ENCODE measurements around the gene CACNA2D1.

Gene CACNA2D1

DNA sequence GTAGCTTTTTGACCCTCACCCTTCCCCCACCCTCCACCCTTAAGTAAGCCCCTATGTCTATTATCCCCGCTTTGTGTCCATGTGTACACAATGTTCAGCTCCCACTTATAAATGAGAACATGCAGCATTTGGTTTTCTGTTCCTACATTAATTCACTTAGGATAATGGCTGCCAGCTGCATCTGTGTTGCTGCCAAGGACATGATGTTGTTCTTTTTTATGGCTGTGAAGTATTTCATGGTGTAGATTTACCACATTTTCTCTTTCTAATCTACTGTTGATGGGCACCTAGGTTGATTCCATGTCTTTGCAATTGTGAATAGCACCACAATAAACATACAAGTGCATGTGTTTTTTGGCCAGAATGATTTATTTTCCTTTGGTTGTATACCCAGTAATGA is 232.2 kb downstream of the CACNA2D1 start:
- no peak for DNase-seq

DNA sequence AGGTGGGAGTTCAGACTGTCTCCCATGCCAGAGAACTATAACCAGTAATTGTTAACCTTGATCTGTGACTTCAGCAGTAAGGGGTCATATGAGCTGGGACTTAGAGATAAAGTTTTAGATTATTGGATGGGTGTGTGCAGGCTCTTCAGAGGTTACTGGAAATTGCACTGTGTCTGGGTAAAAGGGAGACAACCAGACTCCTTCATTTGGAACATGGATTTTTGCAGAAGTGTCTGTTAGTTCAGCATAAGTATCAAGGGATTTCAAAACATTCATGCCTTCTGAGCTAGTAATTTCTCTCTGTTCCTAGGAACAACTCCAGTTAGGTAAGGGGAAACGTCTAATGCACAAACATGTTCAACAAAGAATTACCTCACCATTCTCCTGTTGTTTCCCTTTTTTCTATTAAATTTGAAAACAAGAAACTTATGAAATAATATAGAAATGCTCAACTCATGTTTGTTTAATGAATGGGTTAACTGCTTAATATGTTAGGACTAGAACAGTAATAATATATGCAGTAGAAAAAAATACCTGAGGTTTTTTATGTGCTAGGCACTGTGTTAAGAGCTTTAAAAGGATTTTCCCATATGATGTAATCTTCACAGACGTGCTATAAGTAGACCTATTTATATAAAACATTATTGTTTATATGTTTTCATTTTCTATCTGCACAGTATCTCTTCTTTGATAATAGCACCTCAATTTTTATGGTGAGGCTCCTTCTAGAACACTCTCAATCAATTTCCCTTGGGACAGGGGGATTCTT is 233.0 kb downstream of the CACNA2D1 start:
- DNase-seq: no peak

DNA sequence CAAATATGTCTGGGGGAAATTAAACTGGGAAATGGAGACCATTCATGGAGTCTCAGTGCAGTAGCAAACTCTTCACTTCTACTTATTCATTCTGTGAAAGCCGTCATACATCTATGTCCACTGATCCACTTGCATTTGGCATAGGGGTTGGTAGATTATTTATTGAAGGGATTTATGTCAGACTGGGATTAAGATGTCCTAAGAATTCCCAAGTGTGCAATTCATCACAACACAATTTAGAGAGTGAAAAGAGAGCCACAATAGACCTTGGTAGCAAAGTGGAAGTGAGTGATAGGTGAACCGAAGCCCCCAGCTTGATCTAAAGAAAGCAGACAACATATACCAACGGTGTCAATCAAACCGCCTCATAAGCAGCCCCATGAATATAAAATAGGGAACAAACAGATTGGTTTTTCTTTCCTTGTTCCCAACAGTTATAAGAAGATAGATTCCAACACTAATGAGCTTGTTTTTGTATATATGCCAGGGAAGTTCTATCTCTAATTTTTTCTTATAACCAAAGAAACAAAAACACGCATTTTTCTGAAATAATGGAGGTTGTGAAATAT is 234.3 kb downstream of the CACNA2D1 start:
- DNase-seq: no peak

- DNase-seq: no peak
Observed at GRCh38 chr7:82204694-82205093, 238.9 kb downstream of the CACNA2D1 start.

- no peak for DNase-seq
Observed at GRCh38 chr7:82202965-82203364, 240.6 kb downstream of the CACNA2D1 start.

GRCh38 chr7:82202107-82202506 is 241.5 kb downstream of the CACNA2D1 start:
- no peak for DNase-seq

GRCh38 chr7:82200601-82201000 is 243.0 kb downstream of the CACNA2D1 start:
- no peak for DNase-seq

GRCh38 chr7:82194016-82194643 is 249.4 kb downstream of the CACNA2D1 start:
- DNase-seq: no peak

GRCh38 chr7:82188636-82189035 is 254.9 kb downstream of the CACNA2D1 start:
- no peak for DNase-seq

DNA sequence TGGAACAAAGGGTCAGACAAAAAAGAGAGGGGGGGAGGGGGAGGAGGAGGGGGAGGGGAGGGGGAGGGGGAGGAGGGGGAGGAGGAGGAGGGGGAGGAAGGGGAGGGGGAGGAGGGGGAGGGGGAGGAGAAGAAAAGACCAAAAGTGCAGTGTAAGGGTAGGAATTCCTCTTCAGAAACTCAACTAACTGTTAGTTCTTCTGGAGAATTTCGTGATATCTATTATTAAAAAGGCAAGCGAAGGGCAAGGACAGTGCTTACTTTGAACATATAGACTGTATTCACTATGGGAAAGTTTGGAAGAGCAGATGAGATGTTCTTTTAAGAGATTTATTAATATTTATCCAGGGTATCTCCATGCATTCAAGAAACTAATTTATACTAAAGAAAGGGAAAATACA is 258.1 kb downstream of the CACNA2D1 start:
- DNase-seq: no peak

- DNase-seq: no peak
Observed at GRCh38 chr7:82183634-82184033, 259.9 kb downstream of the CACNA2D1 start.

DNA sequence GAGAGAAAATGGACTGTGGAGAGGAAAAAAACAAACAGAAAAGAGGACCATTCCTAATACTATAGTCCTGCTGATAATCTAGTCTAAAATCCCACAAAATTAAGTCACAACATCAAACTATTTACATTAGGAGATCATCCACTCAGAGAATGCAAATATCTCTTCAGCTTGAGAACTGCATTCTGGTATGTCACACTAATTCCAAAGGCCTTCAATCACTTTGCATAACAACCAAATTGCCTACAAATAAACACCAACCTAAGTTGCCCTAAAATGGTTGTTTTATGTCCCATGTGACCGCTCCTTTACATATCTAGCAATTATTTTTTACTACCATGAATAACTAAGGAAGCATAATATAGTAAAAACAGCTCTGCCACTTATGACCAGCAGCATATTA is 264.3 kb downstream of the CACNA2D1 start:
- no peak for DNase-seq

DNA sequence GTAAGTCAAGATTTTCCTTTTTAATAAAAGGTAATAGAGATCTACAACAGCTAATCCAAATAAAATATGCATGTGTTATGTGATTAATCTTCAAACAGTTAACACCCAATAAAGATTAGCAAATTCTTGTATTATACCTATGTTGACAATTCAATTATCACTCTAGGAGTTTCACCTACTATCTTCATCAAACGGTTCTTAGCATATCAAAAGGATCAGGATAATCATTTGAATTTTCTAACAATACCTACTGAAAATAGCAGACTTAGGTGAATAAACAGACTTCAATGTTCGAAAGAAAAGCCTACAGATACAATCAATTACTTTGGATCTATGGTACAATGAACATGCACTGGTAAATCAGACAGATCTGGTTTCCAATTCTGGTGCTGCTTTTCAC is 268.3 kb downstream of the CACNA2D1 start:
- no peak for DNase-seq

DNA sequence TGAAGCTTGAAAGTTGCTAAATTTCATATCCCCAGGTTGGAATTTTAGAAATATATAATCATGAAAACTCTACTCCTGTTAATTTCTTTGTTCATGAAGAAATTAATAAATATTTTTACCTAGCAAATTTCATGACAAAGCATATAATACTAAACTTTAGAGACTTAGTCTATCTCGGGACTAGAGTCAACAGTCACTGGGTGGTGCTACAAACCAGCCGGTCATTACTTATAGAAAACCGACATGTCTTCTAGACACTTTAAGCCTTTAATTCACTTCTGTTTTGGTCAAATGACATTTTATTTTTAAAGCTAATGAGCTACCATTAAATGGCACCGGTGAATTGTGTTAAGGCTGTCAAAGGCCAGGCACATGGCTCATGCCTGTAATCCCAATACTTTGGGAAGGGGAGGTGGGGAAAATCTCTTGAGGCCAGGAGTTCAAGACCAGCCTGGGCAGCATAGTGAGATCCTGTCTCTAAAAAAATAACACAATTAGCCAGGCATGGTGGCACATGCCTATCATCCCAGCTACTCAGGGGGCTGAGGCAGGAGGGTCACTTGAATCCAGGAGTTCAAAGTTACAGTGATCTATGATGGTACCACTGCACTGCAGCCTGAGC is 270.1 kb downstream of the CACNA2D1 start:
- no peak for DNase-seq

DNA sequence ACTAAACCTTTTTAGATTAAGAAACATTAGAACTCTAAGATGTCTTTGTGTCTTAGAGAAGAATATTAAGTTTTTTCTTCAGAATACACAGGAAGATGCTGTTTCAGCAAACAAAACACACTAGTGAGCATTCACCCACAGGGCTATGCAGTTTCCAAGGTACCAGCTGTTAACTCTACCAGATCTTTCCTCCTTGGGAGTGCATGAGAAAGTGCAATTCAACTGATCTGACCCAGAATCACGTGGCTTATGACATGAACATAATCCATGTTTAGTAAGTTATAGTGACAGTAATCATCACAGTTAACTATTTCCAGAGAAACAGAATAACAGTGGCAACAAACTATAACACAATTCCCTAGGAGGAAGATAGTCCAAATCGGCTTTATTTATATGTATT is 270.7 kb downstream of the CACNA2D1 start:
- no peak for DNase-seq

- no peak for DNase-seq
Observed at GRCh38 chr7:82172017-82172416, 271.6 kb downstream of the CACNA2D1 start.

DNA sequence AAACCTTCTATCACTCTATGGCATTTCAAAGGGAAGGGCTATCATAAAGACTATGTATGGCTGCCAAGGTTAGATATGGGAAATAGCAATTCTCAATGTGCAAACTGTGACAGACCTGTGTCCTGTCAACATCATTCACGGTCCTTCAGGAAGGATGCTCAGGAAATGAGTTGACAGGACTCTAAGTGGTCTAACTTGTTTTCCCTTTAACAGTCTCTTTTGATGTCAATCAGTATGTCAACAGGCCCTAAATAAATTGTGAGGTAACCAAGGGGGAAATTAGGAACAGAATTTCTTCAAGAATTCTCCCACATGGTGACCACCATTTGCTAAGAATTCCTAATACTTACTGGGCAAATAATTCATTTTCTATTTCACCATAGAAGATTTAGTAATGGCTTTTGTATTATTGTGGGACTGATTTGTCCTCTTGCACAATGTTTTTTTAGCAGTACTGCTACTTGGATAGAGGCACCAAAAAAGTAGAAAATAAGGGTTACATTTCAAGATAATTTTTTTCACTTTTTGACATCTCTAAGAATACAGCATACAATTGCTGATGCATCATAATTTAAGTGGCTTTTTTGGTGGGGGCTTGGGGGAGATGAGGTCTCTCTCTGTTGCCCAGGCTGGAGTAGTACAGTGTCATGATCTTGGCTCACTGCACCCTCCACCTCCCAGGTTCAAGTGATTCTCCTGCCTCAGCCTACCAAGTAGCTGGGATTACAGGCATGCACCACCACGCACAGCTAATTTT is 275.8 kb downstream of the CACNA2D1 start:
- no peak for DNase-seq

DNA sequence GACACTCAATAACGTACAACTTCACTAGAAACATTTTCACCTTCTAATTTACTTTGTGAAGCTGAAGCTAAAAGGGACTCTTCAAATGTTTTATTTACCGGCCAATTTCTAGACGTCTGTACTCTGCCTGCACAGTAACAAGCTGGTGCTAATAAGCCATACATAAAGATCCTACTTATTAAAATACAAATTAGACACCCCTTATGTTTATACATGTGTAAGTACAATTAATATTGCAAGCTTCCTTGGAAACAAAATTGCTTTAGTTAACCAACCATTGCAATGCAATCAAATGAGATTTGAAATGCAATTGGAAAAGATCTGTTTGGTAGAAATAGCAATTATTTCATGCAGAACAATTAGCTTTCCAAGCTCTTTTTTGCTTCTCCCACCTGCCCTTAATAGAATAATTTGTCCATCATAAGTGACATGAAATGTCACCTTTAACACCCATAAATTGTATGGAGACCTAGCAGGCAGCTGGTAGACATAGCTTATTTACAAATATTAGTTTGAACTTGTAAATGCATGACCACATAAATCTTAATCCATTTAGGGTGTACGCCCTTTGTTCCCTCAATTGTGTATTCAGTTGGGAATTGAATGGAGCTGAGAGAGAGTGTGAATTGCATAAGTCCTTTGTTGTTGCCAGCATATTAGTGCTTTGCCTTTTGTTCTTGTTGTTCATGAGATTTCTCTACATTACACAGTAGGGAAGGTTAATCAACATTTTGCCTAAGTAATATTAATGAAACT is 277.1 kb downstream of the CACNA2D1 start:
- DNase-seq: no peak

- DNase-seq: no peak
Observed at GRCh38 chr7:82164813-82165212, 278.8 kb downstream of the CACNA2D1 start.

DNA sequence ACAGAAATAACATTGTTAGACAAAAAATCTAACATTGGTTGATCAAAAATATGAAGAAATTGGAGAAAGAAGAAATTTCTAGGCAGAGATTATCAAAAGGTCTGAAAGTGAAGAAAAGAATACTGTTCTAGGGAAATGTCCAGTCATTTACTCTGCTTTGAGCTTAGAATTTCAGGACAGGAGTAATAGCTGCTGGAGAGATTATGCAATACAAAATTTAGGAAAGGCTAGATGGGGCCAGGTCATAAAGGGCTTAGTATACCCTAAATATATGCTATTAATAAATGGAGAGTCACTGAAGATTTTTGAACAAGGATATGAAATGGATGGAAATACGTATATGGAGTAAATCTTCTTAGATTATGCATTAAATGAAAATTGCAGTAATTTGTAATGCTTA is 279.2 kb downstream of the CACNA2D1 start:
- no peak for DNase-seq

DNA sequence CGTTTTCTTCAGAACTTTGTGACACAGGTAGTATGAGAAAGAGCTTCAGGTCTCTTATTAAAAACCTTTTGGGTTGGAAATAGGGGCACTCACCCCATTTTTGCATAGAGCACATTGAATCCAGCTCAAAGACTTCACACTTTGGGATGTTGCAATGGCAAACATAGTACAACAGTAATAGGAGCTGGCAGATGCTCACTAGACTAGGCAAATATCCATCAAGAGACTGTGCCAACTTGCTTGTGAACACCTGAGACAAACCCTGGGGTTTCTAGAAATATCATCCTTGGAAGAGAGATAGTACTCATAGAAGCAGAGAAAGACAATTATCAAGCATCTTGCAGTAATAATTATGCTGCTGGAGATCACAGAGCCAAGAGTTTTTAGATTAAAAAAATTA is 280.0 kb downstream of the CACNA2D1 start:
- DNase-seq: no peak

DNA sequence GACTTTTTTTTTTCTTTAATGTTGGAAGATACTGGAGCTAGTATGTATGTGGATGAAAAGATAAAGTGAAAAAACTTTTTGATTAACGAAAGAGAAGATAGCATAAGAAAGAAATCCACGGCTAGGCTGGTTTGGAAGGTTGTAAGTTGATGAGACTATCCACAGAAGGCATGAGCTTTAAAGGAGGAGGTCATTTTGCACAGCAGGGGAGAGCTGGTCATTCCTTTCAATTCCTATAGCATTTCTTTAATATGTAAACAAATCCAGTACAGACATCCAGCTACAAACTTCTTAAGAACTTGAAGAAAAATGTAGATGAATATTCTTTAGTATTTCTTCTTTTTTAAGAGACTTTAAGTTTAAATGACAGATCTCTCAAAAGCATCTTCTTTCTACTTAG is 281.3 kb downstream of the CACNA2D1 start:
- no peak for DNase-seq
